GM18505 (cell line): ENCODE measurements around the gene PRPF6.
"Not testable (repeated sequence)": the region's sequence is repeated elsewhere in the genome, so short reads cannot be mapped to it uniquely, and the experiment has no call there.

Experiments
- ATAC-seq: cut with Tn5 transposase; IDR thresholded peaks from one replicate; pipeline ENCODE4 v1.9.1; 2021; ENCODE audit not compliant: unreplicated experiment
- POLR2A ChIP-seq: IDR thresholded peaks from 4 replicates; pipeline ENCODE4 v1.6.1; 2011; ENCODE audit warnings: borderline replicate concordance; ENCODE audit not compliant: insufficient read depth, insufficient read length; ENCODE audit errors: extremely low read depth

The PRPF6 gene

DNA sequence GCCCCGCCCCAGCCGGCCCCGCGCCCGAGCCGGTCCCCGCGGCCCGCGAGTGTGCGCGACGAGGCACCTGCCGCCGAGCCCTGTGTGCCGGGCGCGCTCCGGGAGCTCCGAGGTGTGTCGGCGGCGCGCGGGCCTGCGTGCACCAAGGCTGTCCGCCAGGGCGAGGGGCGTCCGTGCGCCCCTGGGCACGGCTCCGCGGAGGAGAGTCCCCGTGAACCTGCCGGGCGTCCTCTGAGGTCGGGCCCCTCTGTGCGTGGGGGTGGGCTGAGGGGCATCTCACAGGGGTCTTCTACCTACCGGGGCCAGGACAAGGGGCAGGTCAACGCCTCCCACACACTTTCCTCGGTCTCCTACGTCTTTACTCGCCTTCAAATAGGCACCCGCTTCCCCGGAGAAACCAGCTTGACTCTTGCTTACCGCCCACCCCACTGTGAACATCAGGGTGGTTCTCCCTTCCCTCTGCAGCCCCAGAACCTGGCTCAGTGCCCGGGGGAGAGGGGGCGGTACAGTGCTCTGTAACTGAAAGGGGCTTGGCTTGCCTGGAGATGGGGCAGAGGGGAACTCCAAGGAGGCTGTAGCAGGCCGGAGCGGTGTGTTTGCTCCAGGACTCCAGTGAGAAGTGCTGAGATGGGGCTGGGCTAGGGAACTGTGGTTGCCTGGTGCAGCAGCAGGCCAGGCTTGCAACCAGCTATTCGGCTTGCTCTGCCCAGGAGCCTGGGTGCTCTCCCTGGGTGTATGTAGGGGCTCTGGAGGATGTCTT lies 1.2 kb upstream of the PRPF6 start, which contains the start of gene SAMD10:
Gene SAMD10 (minus strand): TSS at position 86 of the 760 bp plus-strand sequence. CDS start 175 bp downstream, outside the sequence.
- TF ChIP-seq POLR2A, result peak; percentile 56
- peak; percentile 27 for ATAC-seq

DNA sequence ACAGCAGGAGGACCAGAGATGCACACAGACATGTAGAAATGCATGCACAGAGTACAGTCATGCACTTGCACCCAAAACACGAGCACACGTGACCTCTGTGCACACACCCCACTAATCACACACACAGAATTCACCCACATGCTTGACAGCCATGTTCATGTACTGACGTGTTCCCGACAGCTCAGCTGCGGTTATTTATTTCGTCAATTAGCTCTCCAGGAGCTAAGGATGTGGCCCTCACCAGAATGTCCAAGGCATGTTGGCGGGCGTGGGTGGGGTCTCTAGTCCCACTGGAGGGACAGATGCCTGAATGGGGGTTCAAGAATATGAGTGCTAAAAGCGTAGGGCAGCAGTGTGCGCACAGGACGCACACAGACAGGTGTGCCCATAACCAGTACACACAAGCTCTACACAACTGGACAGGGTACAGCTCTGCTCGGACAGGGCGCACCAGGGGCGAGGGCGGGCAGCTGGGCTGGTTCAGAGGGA lies 571 bp upstream of the PRPF6 start:
- no peak for TF ChIP-seq POLR2A
- peak; percentile 5 for ATAC-seq

DNA sequence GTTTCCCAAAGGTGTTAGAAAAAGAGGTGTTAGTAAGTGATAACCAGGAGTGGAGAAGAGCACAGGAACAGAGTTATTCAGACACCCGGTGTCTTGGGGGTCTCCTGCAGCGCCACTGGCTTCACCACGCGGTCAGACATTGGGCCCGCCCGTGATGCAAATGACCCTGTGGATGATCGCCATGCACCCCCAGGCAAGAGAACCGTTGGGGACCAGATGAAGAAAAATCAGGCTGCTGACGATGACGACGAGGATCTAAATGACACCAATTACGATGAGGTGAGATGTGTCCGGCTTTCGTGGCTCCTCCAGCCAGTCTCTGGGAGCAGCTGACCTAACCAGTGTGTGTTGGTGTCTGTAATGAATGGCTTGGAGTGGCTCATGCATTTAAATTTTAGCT lies 2.0 kb downstream of the PRPF6 start:
- TF ChIP-seq POLR2A, result no peak
- no peak for ATAC-seq

DNA sequence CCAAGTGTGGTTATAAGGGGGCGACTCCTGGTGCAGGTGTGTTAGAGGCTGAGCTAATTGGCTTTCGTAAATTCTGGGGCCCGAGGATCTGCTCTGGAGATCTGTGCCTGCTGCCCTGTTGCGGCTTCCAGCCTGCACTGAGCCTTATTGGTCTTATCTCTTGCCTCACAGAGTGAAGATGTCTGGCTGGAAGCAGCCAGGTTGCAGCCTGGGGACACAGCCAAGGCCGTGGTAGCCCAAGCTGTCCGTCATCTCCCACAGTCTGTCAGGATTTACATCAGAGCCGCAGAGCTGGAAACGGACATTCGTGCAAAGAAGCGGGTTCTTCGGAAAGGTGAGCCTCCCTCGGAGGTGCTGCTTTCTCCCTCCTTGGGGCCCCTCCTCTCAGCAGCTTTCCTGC lies 20.0 kb downstream of the PRPF6 start:
- no peak for ATAC-seq
- no peak for TF ChIP-seq POLR2A

DNA sequence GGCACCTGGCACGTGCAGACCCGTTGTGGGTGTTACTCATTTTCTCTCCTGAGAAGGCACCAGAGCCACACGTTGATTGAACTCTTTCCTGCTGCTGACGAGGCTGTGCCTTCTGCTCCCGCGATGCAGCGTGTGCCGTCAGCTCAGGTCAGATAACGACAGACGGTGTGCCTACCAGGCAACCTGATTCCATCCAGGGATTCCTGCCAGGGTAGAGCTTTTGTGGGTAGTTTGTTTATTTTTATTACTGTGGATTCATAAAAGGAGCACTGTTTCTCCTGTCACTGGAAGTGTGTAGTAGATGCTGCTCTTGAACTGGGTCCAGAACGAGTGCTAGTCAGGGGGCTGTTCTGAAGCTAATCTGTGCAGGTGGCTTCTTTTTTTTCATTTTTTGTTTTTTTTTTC lies 20.7 kb downstream of the PRPF6 start:
- TF ChIP-seq POLR2A, result no peak
- no peak for ATAC-seq

DNA sequence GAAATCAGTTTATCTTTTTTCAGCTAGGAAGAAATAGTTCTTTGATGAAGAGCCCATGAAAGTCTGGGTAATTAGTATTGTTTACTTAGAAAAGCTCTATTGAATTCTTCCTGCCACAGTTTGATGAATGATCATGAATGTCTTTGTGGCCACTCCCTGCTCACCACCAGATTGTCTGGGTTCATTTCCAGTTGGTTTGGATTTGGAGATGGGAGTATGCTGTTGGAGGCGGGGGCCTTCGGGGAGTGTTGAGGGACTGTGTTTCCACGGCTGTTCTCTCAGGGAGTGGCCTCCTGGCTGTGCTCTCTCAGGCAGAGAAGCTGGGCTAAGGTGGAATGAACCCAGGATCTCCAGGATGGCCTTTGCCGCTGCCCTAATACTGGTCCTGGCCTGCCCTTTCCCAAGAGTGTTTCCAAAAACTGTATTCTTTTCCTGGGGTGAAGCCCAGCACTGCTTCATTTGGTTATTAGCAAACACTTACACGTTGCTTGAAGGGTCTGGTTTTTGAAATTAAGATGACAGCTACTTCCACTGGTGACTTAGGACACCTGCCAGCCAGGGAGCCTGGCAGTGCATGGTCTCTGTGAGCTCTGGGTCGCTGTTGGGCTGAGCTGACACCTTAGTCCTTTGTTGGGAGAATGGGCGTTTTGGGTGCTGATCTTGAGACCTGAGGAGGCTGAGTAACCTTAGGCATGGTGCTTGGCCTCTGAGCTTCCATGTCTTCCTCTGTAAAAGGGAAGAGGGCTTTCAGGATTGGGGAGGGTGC lies 23.2 kb downstream of the PRPF6 start:
- ATAC-seq, result no peak
- TF ChIP-seq POLR2A, result no peak

DNA sequence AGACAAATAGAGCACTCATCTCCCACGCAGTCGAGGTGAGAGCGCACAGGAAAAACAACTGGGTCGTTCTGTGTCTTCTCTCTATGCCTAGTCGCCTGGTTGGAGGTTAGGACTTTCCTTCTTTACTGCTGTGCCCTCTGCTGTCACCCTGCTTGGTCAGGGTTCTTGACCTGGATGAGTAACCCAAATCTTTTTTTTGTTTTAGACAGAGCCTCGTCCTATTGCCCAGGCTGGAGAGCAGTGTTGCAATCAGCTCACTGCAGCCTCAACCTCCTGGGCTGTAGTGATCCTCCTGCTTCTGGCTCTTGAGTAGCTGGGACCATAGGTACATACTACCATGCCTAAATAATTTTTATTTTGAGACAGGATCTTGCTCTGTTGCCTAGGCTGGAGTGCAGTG lies 24.5 kb downstream of the PRPF6 start:
- TF ChIP-seq POLR2A, result no peak
- ATAC-seq, result no peak

DNA sequence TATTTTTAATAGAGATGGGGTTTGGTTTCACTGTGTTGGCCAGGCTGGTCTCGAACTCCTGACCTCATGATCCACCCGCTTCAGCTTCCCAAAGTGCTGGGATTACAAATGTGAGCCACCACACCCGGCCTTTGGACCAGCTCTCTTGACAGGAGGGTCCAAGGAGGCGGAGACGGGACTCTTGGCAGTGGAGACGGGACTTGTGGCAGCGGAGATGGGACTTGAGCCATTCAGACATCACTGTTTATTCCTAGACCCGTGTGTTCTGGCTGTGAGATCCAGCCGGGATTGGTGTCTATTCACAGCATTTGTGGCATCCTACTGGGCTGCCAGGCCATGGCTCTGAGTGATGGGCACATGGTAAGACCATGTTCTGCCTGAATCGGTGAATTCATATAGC lies 25.6 kb downstream of the PRPF6 start:
- ATAC-seq, result no peak
- TF ChIP-seq POLR2A, result no peak

DNA sequence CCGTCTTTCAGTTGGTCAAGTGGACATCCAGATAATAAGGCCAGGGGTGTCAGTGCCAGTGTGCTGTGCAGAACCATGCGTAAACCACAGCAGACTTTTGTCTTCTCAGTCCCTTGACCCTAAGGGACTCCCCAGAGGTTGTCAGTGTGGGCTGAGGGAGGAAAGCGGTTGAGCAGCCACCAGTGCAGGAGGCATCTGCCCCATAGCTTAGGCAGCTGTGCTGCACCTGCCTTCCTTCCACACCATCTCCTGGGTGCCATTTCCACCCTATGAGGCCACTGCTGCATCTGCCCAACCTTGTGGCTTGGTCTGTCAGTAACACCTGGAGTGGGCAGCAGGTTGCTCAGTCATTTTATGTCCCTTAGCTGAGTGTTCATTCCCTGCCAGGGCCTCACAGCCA lies 26.0 kb downstream of the PRPF6 start:
- no peak for TF ChIP-seq POLR2A
- ATAC-seq, result no peak

DNA sequence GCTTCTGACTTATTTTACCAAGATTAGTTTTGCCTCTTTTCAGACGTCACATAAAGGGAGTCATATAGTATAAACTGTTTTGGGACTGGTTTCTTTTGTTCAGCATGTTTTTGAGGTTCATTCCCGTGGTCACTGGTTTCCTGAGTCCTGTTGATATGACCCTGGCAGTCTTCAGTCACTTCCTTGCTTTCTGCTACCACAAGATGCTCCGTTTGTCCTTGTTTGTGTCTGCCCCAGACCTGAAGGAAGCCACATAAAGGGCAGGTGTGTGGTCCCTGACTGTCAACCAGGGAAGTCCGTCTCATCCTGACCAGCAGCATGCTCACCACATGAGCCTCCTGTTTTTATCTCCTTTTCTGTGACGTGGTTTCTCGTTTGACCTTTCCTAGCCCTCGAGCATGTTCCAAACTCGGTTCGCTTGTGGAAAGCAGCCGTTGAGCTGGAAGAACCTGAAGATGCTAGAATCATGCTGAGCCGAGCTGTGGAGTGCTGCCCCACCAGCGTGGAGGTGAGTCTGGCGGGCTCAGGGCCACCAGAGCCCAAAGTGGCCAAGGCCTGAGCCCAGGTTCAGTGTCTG lies 29.0 kb downstream of the PRPF6 start:
- no peak for ATAC-seq
- TF ChIP-seq POLR2A, result no peak

DNA sequence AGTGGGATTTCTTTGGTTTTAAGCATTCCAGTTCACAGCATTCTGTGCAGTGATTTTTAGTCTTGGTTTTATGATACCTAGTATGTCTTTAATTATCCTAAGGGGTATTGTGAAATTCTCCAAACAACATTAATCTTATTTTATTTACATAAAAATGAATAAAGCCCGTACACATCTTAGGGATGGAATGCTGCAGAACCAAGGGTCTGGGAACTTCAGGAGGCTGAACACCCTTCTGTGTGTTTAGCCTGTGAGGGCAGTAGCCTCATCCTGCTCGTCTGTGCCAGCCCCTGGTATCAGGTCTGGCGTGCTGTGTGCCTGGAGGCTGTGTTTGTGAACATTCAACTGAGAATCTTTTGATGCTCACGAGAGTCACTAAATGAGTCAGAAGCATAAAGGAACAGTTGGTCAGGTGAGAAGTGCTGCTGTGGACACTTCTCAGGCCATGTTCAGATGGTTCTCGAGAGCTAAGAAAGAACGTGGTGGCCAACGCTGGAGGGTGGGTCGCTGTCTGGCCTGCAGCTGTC lies 29.8 kb downstream of the PRPF6 start:
- ATAC-seq, result no peak
- no peak for TF ChIP-seq POLR2A

DNA sequence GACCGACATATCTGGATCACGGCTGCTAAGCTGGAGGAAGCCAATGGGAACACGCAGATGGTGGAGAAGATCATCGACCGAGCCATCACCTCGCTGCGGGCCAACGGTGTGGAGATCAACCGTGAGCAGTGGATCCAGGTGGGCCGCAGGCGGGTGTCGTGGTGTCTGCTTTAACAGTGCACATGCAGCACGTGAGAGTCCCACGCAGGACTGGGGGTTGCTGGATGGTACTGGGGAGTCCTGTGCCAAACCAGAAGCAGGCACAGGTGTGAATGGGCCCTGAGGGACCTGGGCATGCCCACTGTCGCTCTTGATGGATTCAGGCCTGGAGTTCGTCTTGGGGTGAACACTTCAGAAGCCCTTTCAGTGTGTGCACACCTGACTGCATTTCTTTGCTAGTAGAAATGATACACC lies 30.4 kb downstream of the PRPF6 start:
- no peak for TF ChIP-seq POLR2A
- no peak for ATAC-seq

DNA sequence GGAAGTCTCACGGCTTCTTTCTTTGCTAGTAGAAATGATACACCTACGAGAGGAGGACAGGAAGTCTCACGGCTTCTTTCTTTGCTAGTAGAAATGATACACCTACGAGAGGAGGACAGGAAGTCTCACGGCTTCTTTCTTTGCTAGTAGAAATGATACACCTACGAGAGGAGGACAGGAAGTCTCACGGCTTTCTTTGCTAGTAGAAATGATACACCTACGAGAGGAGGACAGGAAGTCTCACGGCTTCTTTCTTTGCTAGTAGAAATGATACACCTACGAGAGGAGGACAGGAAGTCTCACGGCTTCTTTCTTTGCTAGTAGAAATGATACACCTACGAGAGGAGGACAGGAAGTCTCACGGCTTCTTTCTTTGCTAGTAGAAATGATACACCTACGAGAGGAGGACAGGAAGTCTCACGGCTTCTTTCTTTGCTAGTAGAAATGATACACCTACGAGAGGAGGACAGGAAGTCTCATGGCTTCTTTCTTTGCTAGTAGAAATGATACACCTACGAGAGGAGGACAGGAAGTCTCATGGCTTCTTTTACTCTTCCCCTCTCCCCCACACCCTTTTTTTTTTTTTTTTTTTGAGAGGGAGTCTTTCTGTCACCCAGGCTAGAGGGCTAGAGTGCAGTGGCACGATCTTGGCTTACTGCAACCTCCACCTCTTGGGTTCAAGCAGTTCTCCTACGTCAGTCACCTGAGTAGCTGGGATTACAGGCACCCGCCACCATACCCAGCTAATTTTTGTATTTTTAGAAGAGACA lies 31.6 kb downstream of the PRPF6 start:
- not testable (repeated sequence) for ATAC-seq
